SK-N-MC (cell line): Measurements from ENCODE around the gene GABPB2.

Experiments
- DNase-seq: peaks from one replicate; pipeline ENCODE4 v3.0.0-alpha.2; 2011; ENCODE audit warnings: low read depth, low spot score
- H3K27ac ChIP-seq: fragments of 200-600 bp; sonication (generic); 2 replicates; pipeline ENCODE4 v1.5.1; 2016; ENCODE audit warnings: mixed run types
- H3K36me3 ChIP-seq: fragments of 200-600 bp; sonication (generic); 2 replicates; pipeline ENCODE4 v1.6.1; 2017; ENCODE audit warnings: antibody characterized with exemption, low read length, mixed read lengths; ENCODE audit not compliant: insufficient read depth
- H3K4me3 ChIP-seq: fragments of 200-600 bp; sonication (generic); 2 replicates; pipeline ENCODE4 v1.5.1; 2016
- H3K9ac ChIP-seq: fragments of 200-600 bp; sonication (generic); 2 replicates; pipeline ENCODE4 v1.8.0; 2017; ENCODE audit warnings: mixed run types, mixed read lengths; ENCODE audit not compliant: insufficient read length
- H3K9me3 ChIP-seq: fragments of 200-600 bp; sonication (generic); 2 replicates; pipeline ENCODE4 v1.6.1; 2017; ENCODE audit warnings: low read depth, mild to moderate bottlenecking, antibody characterized with exemption, low read length, moderate library complexity, mixed read lengths
- EZH2 ChIP-seq: fragments of 200-600 bp; sonication (generic); IDR thresholded peaks from one replicate; pipeline ENCODE4 v1.6.1; 2017; ENCODE audit warnings: antibody characterized with exemption
- FOXP2 ChIP-seq: optimal IDR thresholded peaks from 2 replicates; pipeline ENCODE3; 2011; ENCODE audit warnings: mild to moderate bottlenecking, moderate library complexity; ENCODE audit not compliant: insufficient read depth; ENCODE audit errors: extremely low read length, control extremely low read depth
- POLR2AphosphoS5 ChIP-seq: IDR thresholded peaks from 2 replicates; pipeline ENCODE4 v1.6.1; 2012; ENCODE audit warnings: mild to moderate bottlenecking, low read depth, low read length, borderline replicate concordance

Gene GABPB2

DNA sequence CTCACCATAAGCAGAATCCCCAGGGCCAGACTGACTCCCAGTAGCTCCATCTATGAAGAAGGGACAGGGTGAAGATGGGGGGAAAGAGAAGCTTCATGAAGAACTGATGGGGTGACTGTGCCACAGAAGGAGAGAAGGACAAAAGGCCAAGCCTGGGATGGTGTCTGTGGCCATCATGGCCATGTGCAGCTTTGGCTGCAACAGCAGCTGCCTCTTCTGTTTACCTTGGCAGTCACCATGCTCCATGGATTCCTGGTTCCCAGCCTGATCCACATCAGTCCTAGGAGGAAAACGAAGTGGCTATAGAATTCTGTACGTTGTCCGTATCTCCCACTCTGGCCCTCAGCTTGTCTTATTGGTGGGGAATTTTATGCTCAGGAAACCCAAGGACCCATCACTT, 63.8 kb downstream of the GABPB2 start:
- no peak overlapping the region for H3K27ac ChIP-seq
- no peak overlapping the region for H3K4me3 ChIP-seq
- no peak for TF ChIP-seq POLR2AphosphoS5
- TF ChIP-seq FOXP2, result no peak
- no peak for TF ChIP-seq EZH2
- no peak overlapping the region for H3K9ac ChIP-seq
- no peaks in the 10 kb centered on the region for H3K36me3 ChIP-seq
- H3K9me3 ChIP-seq, result no peaks in the 10 kb centered on the region
- DNase-seq, result no peak

DNA sequence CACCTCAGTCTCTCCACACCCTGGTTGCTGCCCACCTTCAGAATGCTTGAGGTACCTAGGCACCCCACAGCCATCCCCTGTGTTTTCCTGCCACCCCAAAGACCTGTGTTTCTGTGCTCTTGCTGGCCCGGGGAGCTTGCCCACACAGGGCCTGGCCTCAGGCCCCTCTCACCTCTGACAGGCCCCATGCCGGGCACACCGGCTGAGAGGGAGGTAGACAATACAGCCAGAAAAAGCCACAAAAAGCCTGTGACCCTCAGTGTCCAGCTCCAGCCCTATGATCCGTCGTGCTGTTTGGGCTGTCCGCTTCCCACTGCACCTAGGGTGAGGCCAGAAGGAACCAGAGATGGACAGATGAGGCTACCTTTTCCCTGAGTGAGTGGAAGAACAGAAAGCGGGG, 64.4 kb downstream of the GABPB2 start:
- Histone ChIP-seq H3K4me3 (no peak overlapping the region), H3K27ac (no peak overlapping the region), H3K36me3 (no peaks in the 10 kb centered on the region), H3K9me3 (no peaks in the 10 kb centered on the region), H3K9ac (no peak overlapping the region)
- TF ChIP-seq FOXP2 (no peak), EZH2 (no peak), POLR2AphosphoS5 (no peak)
- DNase-seq, result no peak

DNA sequence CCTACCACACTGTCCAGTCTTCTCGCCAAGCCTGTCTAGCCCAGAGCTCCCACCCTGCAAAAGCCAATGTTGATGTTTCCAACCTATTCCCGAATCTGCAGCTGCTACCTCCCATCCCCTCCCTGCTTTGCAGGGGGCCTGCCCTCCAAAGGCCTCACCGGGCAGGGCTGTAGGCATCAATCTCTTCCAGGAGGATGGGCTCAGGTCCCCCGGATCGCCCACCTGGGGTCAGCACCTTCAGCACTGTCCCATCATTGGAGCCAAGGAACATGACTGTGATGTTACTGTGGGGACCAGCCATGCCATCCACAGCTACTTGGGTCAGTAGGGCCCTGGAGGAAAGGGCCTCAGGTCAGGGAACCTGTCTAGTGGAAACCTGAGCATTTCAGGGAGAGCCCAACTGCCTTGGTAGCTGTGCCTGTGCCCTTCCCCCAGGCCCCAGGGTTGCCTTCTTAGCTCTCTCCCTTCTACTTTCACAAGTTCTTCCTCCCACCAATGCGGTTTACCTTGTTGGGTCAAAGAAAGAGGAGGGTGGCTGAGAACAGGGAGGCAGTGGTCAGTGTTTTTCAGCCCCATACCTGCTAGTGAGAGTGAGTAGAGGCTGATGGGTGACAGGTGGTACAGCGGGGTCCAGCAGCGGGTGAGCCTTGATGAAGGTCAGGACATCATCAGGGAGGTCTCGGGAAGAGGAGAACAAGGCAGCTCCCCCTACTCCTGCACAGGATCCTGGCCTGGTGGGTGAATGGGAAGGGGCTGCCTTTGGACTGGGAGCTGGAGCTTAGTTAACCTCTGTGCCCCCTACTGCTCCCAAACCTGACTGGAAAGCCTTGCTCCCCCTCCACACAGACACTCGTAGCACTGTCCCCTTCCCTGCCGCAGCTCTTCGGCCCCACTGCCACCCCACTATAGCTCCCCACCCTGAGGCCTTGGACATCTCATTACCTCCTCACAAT, 65.1 kb downstream of the GABPB2 start:
- Histone ChIP-seq H3K9me3 (no peaks in the 10 kb centered on the region), H3K36me3 (no peaks in the 10 kb centered on the region), H3K4me3 (no peak overlapping the region), H3K27ac (no peak overlapping the region), H3K9ac (no peak overlapping the region)
- no peak for DNase-seq
- TF ChIP-seq FOXP2 (no peak), EZH2 (no peak), POLR2AphosphoS5 (no peak)

- no peaks in the 10 kb centered on the region for H3K36me3 ChIP-seq
- H3K27ac ChIP-seq, result no peak overlapping the region
- no peak overlapping the region for H3K4me3 ChIP-seq
- no peak overlapping the region for H3K9ac ChIP-seq
- no peak for TF ChIP-seq POLR2AphosphoS5
- TF ChIP-seq FOXP2, result no peak
- no peak for TF ChIP-seq EZH2
- no peaks in the 10 kb centered on the region for H3K9me3 ChIP-seq
- no peak for DNase-seq
Measured at GRCh38 chr1:151137789-151138188, 67.2 kb downstream of the GABPB2 start.

GRCh38 chr1:151142411-151143056, 72.0 kb downstream of the GABPB2 start:
- Histone ChIP-seq H3K9me3 (no peaks in the 10 kb centered on the region), H3K4me3 (no peak overlapping the region), H3K36me3 (no peaks in the 10 kb centered on the region), H3K27ac (no peak overlapping the region), H3K9ac (no peak overlapping the region)
- DNase-seq, result no peak
- TF ChIP-seq EZH2 (no peak), POLR2AphosphoS5 (no peak), FOXP2 (no peak)

DNA sequence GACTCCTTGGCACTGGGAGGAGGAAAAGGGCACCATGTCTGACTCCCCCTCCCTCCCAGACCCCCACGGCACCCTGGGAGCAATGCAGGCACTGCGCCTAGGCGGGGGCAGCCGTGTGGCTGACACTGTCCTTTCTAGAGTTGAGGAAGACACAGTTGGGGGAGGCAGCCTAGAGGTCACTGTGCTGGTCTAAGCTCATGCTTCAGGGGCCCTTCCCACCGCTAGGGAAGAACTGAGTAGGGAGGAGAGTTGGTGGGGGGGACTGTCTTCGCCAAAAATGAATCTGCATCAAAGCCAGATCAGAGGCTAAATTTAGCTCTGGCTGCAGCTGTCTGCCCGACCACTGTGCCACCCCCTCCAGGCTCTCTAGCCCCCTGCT, 72.5 kb downstream of the GABPB2 start:
- Histone ChIP-seq H3K9me3 (no peaks in the 10 kb centered on the region), H3K9ac (no peak overlapping the region), H3K4me3 (no peak overlapping the region), H3K27ac (no peak overlapping the region), H3K36me3 (no peaks in the 10 kb centered on the region)
- DNase-seq, result no peak
- no peak for TF ChIP-seq POLR2AphosphoS5
- no peak for TF ChIP-seq FOXP2

GRCh38 chr1:151143986-151144385, 73.4 kb downstream of the GABPB2 start:
- Histone ChIP-seq H3K9me3 (no peaks in the 10 kb centered on the region), H3K36me3 (no peaks in the 10 kb centered on the region), H3K27ac (no peak overlapping the region), H3K4me3 (no peak overlapping the region), H3K9ac (no peak overlapping the region)
- TF ChIP-seq POLR2AphosphoS5 (no peak), EZH2 (no peak), FOXP2 (no peak)
- no peak for DNase-seq

- DNase-seq, result no peak
- H3K27ac ChIP-seq, result no peak overlapping the region
- H3K36me3 ChIP-seq, result no peaks in the 10 kb centered on the region
- no peak for TF ChIP-seq POLR2AphosphoS5
- TF ChIP-seq EZH2, result no peak
- TF ChIP-seq FOXP2, result no peak
- no peak overlapping the region for H3K4me3 ChIP-seq
- no peaks in the 10 kb centered on the region for H3K9me3 ChIP-seq
- H3K9ac ChIP-seq, result no peak overlapping the region
Measured at GRCh38 chr1:151144474-151145303, 74.1 kb downstream of the GABPB2 start.
